Fibroblast of peridontal ligament (primary cell): ENCODE results near the gene MTMR12.

Source experiments
- DNase-seq: peaks from one replicate; pipeline ENCODE4 v3.0.0-alpha.2; 2010; ENCODE audit errors: extremely low read depth

MTMR12 gene

GRCh38 chr5:32193591-32193990, 119.1 kb downstream of the MTMR12 start:
- DNase-seq, result peak; percentile 75

GRCh38 chr5:32190095-32190494, 122.6 kb downstream of the MTMR12 start:
- peak; percentile 96 for DNase-seq

GRCh38 chr5:32187675-32188074, 125.1 kb downstream of the MTMR12 start:
- no peak for DNase-seq

- DNase-seq, result no peak
These were observed 130.2 kb downstream of the MTMR12 start for GRCh38 chr5:32182463-32183063.
